Stimulated activated CD8-positive, alpha-beta memory T cell treated with anti-CD3 and anti-CD28 coated beads, Interleukin-15, amount 100 ng/mL, for 24 hours (primary cell): ENCODE results near the gene PLXDC2.
"Not testable (repeated sequence)": the region's sequence is repeated elsewhere in the genome, so short reads cannot be mapped to it uniquely, and the experiment has no call there.

Experiments
- DNase-seq: peaks from one replicate; pipeline ENCODE4 v3.0.0-alpha.2; 2020; ENCODE audit warnings: low read depth

The PLXDC2 gene

GRCh38 chr10:19979628-19980027 is 163.4 kb downstream of the PLXDC2 start:
- DNase-seq: no peak

GRCh38 chr10:19983880-19984565 is 167.8 kb downstream of the PLXDC2 start:
- no peak for DNase-seq

- no peak for DNase-seq
Measured at GRCh38 chr10:19985745-19986144, 169.5 kb downstream of the PLXDC2 start.

- DNase-seq: no peak
Measured at GRCh38 chr10:19986591-19986990, 170.4 kb downstream of the PLXDC2 start.

- DNase-seq: no peak
Measured at GRCh38 chr10:19987931-19988330, 171.7 kb downstream of the PLXDC2 start.

GRCh38 chr10:19993714-19994315 is 177.6 kb downstream of the PLXDC2 start:
- DNase-seq: no peak

GRCh38 chr10:19998482-19998881 is 182.2 kb downstream of the PLXDC2 start:
- no peak for DNase-seq

- no peak for DNase-seq
Measured at GRCh38 chr10:19999431-19999830, 183.2 kb downstream of the PLXDC2 start.

GRCh38 chr10:20002026-20002425 is 185.8 kb downstream of the PLXDC2 start:
- not testable (repeated sequence) for DNase-seq

GRCh38 chr10:20002657-20003056 is 186.4 kb downstream of the PLXDC2 start:
- DNase-seq: no peak

- no peak for DNase-seq
Measured at GRCh38 chr10:20004087-20004523, 187.9 kb downstream of the PLXDC2 start.

GRCh38 chr10:20005638-20006037 is 189.4 kb downstream of the PLXDC2 start:
- no peak for DNase-seq

- DNase-seq: no peak
Measured at GRCh38 chr10:20006169-20006870, 190.1 kb downstream of the PLXDC2 start.

GRCh38 chr10:20007426-20007825 is 191.2 kb downstream of the PLXDC2 start:
- DNase-seq: no peak

- no peak for DNase-seq
Measured at GRCh38 chr10:20013991-20014750, 197.9 kb downstream of the PLXDC2 start.

- DNase-seq: no peak
Measured at GRCh38 chr10:20017961-20018360, 201.7 kb downstream of the PLXDC2 start.

- DNase-seq: no peak
Measured at GRCh38 chr10:20020677-20021076, 204.4 kb downstream of the PLXDC2 start.

GRCh38 chr10:20029523-20029922 is 213.3 kb downstream of the PLXDC2 start:
- no peak for DNase-seq

- no peak for DNase-seq
Measured at GRCh38 chr10:20033476-20033875, 217.2 kb downstream of the PLXDC2 start.

GRCh38 chr10:20034732-20035131 is 218.5 kb downstream of the PLXDC2 start:
- no peak for DNase-seq

- no peak for DNase-seq
Measured at GRCh38 chr10:20040012-20040411, 223.8 kb downstream of the PLXDC2 start.

- DNase-seq: no peak
Measured at GRCh38 chr10:20041931-20042330, 225.7 kb downstream of the PLXDC2 start.
